ENCODE results near the gene PROCA1. TPM values are rescaled to one million over a fixed set of nuclear protein-coding genes. Genes with fewer than 3 reads are reported as not detected.

PROCA1 gene
- total and polyA plus RNA-seq, 2 of the 13 experiments (the other 11 are each of a cell fraction or from before 2014, with no cell fraction given) = 0.73 to 1.5 TPM

DNA sequence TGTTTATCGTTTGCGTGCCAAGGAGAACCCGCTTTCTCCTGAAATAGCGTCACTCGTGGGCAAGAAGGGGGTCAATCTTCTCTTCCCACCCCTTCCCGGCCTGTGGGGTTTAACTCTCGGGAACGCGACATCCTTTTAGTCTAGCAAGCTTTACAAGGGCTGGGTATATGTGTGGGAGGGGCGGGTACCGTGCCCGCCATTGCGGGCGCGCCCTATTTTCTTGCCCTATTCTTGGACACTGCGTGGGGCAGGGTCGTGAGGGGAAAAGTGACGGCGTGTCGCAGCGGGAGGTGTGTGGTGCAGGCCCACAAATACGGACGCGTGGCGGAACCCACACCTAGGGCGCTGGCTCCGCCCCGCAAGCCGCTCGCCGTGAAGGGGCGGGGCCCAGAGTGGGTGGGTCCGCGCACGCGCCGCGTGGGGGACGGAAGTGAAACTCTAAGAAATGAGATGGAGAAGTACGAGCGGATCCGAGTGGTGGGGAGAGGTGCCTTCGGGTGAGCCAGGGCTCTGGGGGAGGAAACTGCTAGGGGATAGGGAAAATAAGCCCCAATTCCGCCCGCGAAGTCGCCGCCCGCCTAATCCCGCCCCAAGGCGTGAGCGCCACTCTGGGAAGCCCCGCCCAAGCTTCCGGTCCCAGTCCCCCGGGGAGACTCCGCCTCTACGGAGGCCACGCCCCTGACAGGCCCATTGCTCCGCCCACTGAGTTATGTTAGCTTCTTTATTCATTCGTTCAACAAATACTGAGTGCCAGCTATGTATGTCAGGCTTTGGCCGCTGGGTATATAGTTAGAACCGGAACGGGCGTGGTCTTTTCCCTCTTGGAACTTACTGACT, 16.9 kb upstream of the PROCA1 start, which contains the start of gene NEK8 (continued):
- TF ChIP-seq ISL2 (CRISPR knock-in tag; IDR thresholded peaks at IDR 0.05) (no peak), ZNF883 (CRISPR knock-in tag; IDR thresholded peaks at IDR 0.05; ENCODE audit: not compliant biosample characterization) (peak; percentile 67), ZNF761 (CRISPR knock-in tag; conservative IDR thresholded peaks at IDR 0.05) (no peak; the same call in 1 of the 2 replicates), SRY (CRISPR knock-in tag; IDR thresholded peaks at IDR 0.05) (peak; percentile 75), AGO2 (optimal IDR thresholded peaks at IDR 0.05; ENCODE audit: low read depth, low read length) (peak; percentile 91), HDAC6 (IDR thresholded peaks at IDR 0.05; ENCODE audit: low read depth, low read length) (no peak), SMAD1 (CRISPR knock-in tag; IDR thresholded peaks at IDR 0.05; ENCODE audit: borderline replicate concordance, low read depth) (0 out of 2 replicates have a peak, but pooled peaks have one; percentile 41), ZNF207 (IDR thresholded peaks at IDR 0.05; ENCODE audit: borderline replicate concordance) (no peak), MXI1 (IDR thresholded peaks at IDR 0.05; ENCODE audit: borderline replicate concordance, low read depth, low read length) (peak; percentile 62; the same call in 1 of the 3 replicates), ZSCAN9 (CRISPR knock-in tag; IDR thresholded peaks at IDR 0.05; ENCODE audit: borderline replicate concordance) (no peak; the same call in 1 of the 2 replicates), KDM5B (CRISPR knock-in tag; IDR thresholded peaks at IDR 0.05; ENCODE audit: borderline replicate concordance) (0 out of 2 replicates have a peak, but pooled peaks have one; percentile 62), STAG1 (CRISPR knock-in tag; IDR thresholded peaks at IDR 0.05) (no peak), ATF4 (CRISPR knock-in tag; IDR thresholded peaks at IDR 0.05) (no peak), CEBPG (CRISPR knock-in tag; IDR thresholded peaks at IDR 0.05) (no peak), KAT7 (CRISPR knock-in tag; IDR thresholded peaks at IDR 0.05; ENCODE audit: borderline replicate concordance) (no peak), NFE2L2 (IDR thresholded peaks at IDR 0.05; ENCODE audit: low read length) (no peak), MBNL3 (CRISPR knock-in tag; conservative IDR thresholded peaks at IDR 0.05) (no peak), RELA (CRISPR knock-in tag; IDR thresholded peaks at IDR 0.05) (0 out of 2 replicates have a peak, but pooled peaks have one; percentile 25), NFKBIZ (CRISPR knock-in tag; IDR thresholded peaks at IDR 0.05) (0 out of 2 replicates have a peak, but pooled peaks have one; percentile 77)
- TF ChIP-seq, protein P1, sequence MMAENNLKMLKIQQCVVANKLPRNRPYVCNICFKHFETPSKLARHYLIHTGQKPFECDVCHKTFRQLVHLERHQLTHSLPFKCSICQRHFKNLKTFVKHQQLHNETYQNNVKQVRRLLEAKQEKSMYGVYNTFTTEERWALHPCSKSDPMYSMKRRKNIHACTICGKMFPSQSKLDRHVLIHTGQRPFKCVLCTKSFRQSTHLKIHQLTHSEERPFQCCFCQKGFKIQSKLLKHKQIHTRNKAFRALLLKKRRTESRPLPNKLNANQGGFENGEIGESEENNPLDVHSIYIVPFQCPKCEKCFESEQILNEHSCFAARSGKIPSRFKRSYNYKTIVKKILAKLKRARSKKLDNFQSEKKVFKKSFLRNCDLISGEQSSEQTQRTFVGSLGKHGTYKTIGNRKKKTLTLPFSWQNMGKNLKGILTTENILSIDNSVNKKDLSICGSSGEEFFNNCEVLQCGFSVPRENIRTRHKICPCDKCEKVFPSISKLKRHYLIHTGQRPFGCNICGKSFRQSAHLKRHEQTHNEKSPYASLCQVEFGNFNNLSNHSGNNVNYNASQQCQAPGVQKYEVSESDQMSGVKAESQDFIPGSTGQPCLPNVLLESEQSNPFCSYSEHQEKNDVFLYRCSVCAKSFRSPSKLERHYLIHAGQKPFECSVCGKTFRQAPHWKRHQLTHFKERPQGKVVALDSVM (CRISPR knock-in tag; IDR thresholded peaks at IDR 0.05) = no peak
- TF ChIP-seq, protein P2, sequence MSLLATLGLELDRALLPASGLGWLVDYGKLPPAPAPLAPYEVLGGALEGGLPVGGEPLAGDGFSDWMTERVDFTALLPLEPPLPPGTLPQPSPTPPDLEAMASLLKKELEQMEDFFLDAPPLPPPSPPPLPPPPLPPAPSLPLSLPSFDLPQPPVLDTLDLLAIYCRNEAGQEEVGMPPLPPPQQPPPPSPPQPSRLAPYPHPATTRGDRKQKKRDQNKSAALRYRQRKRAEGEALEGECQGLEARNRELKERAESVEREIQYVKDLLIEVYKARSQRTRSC (CRISPR knock-in tag; IDR thresholded peaks at IDR 0.05; ENCODE audit: low read depth) = no peak
- TF ChIP-seq, protein P3, sequence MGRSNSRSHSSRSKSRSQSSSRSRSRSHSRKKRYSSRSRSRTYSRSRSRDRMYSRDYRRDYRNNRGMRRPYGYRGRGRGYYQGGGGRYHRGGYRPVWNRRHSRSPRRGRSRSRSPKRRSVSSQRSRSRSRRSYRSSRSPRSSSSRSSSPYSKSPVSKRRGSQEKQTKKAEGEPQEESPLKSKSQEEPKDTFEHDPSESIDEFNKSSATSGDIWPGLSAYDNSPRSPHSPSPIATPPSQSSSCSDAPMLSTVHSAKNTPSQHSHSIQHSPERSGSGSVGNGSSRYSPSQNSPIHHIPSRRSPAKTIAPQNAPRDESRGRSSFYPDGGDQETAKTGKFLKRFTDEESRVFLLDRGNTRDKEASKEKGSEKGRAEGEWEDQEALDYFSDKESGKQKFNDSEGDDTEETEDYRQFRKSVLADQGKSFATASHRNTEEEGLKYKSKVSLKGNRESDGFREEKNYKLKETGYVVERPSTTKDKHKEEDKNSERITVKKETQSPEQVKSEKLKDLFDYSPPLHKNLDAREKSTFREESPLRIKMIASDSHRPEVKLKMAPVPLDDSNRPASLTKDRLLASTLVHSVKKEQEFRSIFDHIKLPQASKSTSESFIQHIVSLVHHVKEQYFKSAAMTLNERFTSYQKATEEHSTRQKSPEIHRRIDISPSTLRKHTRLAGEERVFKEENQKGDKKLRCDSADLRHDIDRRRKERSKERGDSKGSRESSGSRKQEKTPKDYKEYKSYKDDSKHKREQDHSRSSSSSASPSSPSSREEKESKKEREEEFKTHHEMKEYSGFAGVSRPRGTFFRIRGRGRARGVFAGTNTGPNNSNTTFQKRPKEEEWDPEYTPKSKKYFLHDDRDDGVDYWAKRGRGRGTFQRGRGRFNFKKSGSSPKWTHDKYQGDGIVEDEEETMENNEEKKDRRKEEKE (IDR thresholded peaks at IDR 0.05) = no peak
- TF ChIP-seq, protein P4, sequence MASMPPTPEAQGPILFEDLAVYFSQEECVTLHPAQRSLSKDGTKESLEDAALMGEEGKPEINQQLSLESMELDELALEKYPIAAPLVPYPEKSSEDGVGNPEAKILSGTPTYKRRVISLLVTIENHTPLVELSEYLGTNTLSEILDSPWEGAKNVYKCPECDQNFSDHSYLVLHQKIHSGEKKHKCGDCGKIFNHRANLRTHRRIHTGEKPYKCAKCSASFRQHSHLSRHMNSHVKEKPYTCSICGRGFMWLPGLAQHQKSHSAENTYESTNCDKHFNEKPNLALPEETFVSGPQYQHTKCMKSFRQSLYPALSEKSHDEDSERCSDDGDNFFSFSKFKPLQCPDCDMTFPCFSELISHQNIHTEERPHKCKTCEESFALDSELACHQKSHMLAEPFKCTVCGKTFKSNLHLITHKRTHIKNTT (CRISPR knock-in tag; IDR thresholded peaks at IDR 0.05) = no peak

Measured in HepG2 (cell line).